Epithelial cell of proximal tubule (primary cell): ENCODE results near the gene OCA2. TPM values are rescaled to one million over a fixed set of nuclear protein-coding genes. Genes with fewer than 3 reads are reported as not detected.
"Not testable (repeated sequence)": the region's sequence is repeated elsewhere in the genome, so short reads cannot be mapped to it uniquely, and the experiment has no call there.

Experiments
- DNase-seq: peaks from one replicate; pipeline ENCODE4 v3.0.0-alpha.2; 2011; ENCODE audit warnings: low read depth
- H3K4me3 ChIP-seq: 2 replicates; pipeline ENCODE4 v1.5.1; 2011; ENCODE audit warnings: low read depth, mild to moderate bottlenecking, low read length
- total RNA-seq: library from RNA; depleted of rRNA; stranded (reverse); fragments of >200 nt; gene quantifications from 2 replicates; pipeline ENCODE4 v1.2.3, GENCODE V29; 2015
- TF ChIP-seq, protein P1 (sequence below): conservative IDR thresholded peaks from 2 replicates; pipeline ENCODE4 v1.5.1; 2012; ENCODE audit warnings: low read depth, mild to moderate bottlenecking, low read length

The OCA2 gene
- total RNA-seq, 1 donor from 2014 or later = not detected

DNA sequence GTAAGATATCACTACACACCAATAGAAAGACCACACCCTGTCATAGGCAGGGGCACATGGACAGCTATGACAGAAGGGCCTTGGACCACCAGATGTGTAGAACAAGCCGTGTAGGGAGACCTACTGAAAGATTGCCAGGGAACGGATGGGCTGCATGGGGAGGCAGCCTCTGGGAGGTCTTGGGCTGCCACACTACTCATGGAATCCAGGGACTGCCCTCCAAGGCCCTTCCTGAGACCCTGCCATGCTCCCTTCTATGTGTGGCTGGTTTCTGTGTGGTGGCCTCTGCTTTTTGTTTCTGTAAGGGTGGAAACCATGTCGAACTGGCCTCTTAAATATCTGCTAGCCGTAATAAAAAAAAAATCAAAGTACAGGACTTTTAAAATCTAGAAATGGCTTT lies 86.9 kb downstream of the OCA2 start:
- TF ChIP-seq, protein P1, sequence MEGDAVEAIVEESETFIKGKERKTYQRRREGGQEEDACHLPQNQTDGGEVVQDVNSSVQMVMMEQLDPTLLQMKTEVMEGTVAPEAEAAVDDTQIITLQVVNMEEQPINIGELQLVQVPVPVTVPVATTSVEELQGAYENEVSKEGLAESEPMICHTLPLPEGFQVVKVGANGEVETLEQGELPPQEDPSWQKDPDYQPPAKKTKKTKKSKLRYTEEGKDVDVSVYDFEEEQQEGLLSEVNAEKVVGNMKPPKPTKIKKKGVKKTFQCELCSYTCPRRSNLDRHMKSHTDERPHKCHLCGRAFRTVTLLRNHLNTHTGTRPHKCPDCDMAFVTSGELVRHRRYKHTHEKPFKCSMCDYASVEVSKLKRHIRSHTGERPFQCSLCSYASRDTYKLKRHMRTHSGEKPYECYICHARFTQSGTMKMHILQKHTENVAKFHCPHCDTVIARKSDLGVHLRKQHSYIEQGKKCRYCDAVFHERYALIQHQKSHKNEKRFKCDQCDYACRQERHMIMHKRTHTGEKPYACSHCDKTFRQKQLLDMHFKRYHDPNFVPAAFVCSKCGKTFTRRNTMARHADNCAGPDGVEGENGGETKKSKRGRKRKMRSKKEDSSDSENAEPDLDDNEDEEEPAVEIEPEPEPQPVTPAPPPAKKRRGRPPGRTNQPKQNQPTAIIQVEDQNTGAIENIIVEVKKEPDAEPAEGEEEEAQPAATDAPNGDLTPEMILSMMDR = no peak
- no peak overlapping the region for H3K4me3 ChIP-seq
- no peak for DNase-seq

DNA sequence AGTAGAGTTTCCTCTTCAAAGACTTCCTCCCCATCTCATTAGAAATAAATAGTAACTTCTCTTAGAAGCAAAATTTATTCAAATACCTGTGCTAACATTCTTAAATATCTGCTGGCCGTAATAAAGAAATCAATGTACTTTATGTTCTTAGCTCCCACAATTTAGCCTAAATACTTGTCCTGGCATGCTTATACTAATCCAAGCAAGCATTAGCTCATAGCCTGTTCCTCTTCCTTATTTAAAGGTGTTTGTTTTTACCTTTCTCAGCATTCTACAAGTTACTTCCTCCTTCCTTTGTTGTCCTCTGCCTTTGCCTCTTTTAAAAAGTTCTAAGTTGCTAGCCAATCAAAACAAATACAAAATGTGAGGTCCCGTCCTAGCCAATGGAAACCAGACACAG lies 90.9 kb downstream of the OCA2 start:
- not testable (repeated sequence) for H3K4me3 ChIP-seq, DNase-seq

DNA sequence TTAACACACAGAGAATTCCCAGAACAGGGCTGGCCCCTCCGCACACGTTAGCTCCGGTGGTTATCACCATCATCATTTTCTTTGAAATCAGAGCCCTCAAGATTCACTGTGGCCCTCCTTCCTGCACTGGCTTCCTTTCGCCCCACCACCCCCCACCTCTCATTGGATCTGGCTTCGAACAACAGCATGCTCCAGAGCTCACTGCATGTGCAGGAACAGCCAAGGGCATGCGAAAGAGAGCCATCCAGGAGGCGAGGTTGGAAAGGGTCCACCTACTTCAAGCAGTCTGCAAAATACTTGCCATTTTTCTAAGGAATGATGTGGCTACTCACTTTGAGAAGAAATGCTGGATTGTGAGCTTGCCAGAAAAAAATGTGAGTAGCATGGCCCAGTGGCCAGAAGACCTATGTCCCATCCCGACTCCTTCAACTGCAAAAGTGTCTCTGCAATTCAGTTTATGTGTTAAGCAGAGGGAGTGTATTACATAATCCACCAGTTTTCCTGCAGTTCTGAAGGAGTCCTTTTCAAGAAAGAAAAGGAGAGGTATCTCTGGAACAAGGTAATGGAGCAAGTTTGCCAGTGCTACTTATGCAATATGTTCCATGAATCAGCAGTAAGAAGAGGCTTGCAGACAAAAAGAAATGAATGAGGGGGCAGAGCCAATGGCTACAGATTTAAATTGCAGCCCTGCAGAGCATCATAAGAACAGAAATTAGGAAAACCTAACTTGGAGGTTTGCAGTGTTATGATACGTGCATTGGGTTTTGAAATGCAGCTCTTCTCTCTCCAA lies 92.8 kb downstream of the OCA2 start:
- no peak for DNase-seq
- H3K4me3 ChIP-seq = no peak overlapping the region
- TF ChIP-seq, protein P1 = no peak

DNA sequence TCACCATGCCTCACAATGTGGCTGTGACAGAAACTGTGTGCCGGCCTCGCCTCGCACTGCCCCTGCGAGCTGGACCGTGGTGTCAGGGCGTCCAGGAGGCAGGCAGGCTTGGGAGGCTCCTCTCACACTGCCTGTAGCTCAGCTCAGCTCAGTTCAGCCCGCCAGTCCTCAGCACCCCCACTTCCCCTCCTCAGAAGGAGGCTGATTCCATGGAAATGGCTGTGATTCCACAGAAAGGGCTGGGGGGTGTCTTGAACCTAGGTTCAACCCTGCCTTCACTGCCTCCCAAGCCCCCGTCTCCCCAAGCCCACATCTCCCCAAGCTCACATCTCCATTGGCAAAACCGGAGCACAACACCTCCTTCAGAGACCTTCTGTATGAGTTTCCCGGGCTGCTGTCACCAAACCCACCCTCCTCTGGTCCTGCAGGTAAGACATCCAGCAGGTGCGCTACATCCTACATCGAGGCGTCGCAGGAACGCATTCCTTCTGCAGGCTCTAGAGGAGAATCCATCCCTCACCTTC lies 94.0 kb downstream of the OCA2 start:
- no peak overlapping the region for H3K4me3 ChIP-seq
- TF ChIP-seq, protein P1 = no peak
- no peak for DNase-seq

DNA sequence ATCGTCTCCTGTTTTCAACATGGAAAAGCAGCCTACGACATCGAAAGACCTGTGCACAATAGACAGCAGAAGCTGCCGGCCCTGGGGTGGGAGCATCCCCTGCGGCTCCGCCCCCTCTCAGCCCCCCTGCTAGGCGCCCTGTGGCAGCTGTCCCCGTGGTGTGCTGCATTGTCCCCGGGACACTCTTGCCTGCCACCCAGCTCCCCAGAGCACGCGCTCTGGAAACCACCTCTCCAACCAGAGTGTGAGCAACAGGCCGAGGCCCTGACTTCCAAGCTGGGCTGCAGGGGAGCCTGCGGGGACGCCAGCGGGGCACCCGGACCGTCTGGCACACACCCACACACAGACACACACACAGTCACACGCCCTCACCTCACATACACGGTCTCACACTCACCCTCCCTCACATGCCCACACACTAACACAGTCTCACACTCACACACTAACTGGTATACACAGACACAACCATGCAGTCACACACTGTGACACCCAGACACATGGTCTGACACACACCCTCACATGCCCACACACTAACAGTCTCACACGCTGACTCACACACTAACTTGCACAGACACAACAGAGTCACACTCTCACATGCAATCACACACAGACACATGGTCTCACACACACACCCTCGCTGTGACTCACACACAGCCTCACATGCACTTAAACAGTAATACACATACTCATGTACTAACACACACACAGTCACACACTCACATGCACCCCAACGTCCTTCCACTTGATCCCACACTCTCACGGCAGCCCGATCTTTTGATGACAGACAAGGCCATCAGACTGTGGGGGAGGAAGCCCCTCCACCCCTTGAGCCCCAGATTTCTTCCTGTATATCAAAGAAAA lies 94.7 kb downstream of the OCA2 start:
- TF ChIP-seq, protein P1 = no peak
- DNase-seq = no peak
- H3K4me3 ChIP-seq = no peak overlapping the region

DNA sequence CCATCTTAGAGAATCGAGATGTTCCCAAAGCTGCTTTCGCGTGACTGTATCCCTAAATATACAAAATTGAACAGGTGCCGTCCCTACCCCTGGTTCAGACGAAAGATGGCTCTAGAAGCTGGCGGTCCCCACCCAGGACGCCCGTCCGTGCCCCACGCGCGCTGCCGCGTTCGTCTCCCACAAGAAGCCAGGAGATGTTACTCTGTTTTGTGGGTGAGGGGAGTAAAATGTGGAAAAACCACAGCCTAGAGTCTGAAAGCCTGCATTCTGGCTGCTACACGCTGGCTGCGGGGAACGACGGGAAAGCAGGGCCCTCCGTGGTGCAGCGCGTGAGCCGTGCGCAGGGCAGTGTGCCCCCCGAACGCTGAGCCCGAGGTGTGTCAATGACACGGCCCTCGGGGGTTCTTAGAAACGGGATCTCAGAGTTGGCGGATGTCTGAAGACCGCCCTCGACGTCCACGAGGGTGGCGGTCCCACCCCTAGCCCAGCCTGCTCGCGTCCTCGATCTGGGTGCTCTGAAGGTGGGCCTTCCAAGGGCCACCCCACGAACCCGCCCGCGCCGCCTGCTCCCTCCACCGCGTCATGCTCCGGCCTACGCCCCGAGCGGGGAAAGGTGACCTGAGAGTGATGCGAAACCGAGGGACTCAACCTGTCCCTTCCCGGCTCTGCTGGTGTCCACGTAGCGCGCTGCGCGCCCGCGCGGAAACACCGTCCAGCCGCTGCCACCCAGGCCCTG lies 95.6 kb downstream of the OCA2 start:
- TF ChIP-seq, protein P1 = no peak
- no peak for DNase-seq
- H3K4me3 ChIP-seq = no peak overlapping the region

DNA sequence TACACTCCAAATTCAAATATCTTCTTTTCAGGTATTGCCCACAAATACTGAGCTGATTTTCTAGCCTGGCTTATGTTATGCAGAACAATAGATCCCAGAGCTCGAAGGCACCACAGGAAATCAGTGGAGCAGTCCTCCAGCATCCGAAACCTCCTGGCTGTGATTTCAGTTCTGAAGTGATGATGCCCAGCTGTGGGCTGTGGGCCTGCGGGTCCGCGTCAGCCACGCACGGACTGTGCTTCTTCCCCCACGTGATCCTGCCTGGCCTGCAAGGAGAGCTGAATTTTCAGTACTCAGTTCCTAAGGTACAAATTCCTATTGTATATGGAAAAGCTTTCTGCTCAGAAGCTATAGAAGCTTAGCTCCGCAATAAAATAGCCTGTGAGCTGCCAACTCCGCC lies 96.2 kb downstream of the OCA2 start:
- TF ChIP-seq, protein P1 = no peak
- DNase-seq = no peak
- no peak overlapping the region for H3K4me3 ChIP-seq
